Measurements from ENCODE around the gene ITGA6. TPM values are rescaled to one million over a fixed set of nuclear protein-coding genes. Genes with fewer than 3 reads are reported as not detected.

The ITGA6 gene
- total and polyA plus RNA-seq, 2 experiments from 2014 or later, result 32.9 to 124 TPM

DNA sequence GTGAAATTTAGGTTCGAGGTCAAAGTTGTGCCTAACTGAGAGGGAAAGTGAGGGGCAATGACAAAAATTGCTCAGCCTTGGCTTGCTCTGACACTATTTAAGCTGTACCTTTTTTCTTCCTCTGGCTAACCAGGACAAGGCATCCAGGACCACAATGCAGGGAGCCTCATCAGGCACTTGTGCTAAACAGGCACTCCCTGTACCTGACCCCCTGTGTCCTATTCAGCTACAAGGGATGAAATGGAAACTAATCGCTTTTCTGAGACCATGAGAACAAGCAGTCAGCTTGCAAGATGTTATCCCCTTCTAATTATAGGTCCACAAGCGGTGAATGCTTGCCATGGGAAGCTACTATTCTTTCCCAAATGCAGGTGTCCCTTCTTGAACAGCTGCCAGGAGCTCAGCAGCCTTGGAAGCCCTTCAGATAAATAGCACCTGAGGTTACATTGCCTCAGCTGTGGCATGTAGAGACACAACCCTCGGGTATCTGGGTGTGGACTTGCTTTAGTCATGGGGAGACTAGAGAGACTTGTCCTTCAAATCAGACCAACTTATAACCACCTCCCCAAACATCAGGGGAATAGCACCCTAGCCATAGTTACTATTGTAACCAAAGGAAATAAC is 19.1 kb upstream of the ITGA6 start (continued):
- TF ChIP-seq EZH2phosphoT487 (IDR thresholded peaks at IDR 0.05; ENCODE audit: unreplicated experiment) (no peak), NANOG (IDR thresholded peaks at IDR 0.05; ENCODE audit: borderline replicate concordance) (no peak)
- TF ChIP-seq, protein P1, sequence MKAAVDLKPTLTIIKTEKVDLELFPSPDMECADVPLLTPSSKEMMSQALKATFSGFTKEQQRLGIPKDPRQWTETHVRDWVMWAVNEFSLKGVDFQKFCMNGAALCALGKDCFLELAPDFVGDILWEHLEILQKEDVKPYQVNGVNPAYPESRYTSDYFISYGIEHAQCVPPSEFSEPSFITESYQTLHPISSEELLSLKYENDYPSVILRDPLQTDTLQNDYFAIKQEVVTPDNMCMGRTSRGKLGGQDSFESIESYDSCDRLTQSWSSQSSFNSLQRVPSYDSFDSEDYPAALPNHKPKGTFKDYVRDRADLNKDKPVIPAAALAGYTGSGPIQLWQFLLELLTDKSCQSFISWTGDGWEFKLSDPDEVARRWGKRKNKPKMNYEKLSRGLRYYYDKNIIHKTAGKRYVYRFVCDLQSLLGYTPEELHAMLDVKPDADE (IDR thresholded peaks at IDR 0.05), result no peak

DNA sequence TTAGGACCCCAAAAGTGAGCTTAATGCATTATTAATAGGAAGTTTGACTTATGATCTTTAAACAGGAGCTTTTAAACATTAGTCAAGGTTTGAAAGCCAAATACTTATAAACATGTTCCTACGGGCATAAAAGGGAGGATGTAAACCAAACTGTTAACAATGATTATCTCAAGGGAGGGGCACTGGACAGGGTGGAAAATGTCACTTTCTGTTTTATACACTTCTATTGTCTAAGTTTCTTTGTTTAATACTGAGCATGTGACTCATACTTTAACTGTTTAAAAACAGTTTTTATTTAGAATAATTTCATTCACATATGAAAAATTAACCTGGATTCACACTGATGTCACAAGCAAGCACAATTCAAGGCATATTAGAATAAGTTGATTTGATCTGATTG is 18.3 kb upstream of the ITGA6 start:
- Mint-ChIP-seq H3K27ac (no peak overlapping the region), H3K36me3 (ENCODE audit: low read depth) (no peaks in the 10 kb centered on the region), H3K9me3 (no peaks in the 10 kb centered on the region), H3K4me3 (no peak overlapping the region), H3K27me3 (ENCODE audit: insufficient read depth, low read depth, poor library complexity) (no peaks in the 10 kb centered on the region), H3K4me1 (0 out of 3 replicates have a peak, but pooled peaks cover 4% of the 10 kb centered on the region)
- Histone ChIP-seq H3F3A (replicated peaks; ENCODE audit: low read depth) (no peaks in the 10 kb centered on the region; the same call in 1 of the 2 replicates), H3K4me3 (no peak overlapping the region), H3K9me2 (ENCODE audit: insufficient read depth) (0 out of 2 replicates have a peak, but pooled peaks cover 9% of the 10 kb centered on the region), H3K79me2 (replicated peaks; ENCODE audit: insufficient read depth) (no peaks in the 10 kb centered on the region), H3K27ac (ENCODE audit: low read depth) (no peak overlapping the region), H2AFZ (no peak overlapping the region; the same call in 1 of the 2 replicates), H3K27me3 (ENCODE audit: insufficient read depth) (no peaks in the 10 kb centered on the region), H3K36me3 (ENCODE audit: insufficient read depth) (no peaks in the 10 kb centered on the region), H3K4me1 (ENCODE audit: insufficient read depth) (no peaks in the 10 kb centered on the region), H4K20me1 (replicated peaks; ENCODE audit: insufficient read depth) (no peaks in the 10 kb centered on the region), H3K4me2 (no peak overlapping the region)
- no peak for ATAC-seq
- DNase-seq (ENCODE audit: low spot score), result no peak
- TF ChIP-seq, protein P2, sequence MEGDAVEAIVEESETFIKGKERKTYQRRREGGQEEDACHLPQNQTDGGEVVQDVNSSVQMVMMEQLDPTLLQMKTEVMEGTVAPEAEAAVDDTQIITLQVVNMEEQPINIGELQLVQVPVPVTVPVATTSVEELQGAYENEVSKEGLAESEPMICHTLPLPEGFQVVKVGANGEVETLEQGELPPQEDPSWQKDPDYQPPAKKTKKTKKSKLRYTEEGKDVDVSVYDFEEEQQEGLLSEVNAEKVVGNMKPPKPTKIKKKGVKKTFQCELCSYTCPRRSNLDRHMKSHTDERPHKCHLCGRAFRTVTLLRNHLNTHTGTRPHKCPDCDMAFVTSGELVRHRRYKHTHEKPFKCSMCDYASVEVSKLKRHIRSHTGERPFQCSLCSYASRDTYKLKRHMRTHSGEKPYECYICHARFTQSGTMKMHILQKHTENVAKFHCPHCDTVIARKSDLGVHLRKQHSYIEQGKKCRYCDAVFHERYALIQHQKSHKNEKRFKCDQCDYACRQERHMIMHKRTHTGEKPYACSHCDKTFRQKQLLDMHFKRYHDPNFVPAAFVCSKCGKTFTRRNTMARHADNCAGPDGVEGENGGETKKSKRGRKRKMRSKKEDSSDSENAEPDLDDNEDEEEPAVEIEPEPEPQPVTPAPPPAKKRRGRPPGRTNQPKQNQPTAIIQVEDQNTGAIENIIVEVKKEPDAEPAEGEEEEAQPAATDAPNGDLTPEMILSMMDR (conservative IDR thresholded peaks at IDR 0.05; ENCODE audit: low read depth in 2 of 2), result no peak
- no peak for TF ChIP-seq STAT1 (IDR thresholded peaks at IDR 0.05; ENCODE audit: unreplicated experiment)
- TF ChIP-seq, protein P3, sequence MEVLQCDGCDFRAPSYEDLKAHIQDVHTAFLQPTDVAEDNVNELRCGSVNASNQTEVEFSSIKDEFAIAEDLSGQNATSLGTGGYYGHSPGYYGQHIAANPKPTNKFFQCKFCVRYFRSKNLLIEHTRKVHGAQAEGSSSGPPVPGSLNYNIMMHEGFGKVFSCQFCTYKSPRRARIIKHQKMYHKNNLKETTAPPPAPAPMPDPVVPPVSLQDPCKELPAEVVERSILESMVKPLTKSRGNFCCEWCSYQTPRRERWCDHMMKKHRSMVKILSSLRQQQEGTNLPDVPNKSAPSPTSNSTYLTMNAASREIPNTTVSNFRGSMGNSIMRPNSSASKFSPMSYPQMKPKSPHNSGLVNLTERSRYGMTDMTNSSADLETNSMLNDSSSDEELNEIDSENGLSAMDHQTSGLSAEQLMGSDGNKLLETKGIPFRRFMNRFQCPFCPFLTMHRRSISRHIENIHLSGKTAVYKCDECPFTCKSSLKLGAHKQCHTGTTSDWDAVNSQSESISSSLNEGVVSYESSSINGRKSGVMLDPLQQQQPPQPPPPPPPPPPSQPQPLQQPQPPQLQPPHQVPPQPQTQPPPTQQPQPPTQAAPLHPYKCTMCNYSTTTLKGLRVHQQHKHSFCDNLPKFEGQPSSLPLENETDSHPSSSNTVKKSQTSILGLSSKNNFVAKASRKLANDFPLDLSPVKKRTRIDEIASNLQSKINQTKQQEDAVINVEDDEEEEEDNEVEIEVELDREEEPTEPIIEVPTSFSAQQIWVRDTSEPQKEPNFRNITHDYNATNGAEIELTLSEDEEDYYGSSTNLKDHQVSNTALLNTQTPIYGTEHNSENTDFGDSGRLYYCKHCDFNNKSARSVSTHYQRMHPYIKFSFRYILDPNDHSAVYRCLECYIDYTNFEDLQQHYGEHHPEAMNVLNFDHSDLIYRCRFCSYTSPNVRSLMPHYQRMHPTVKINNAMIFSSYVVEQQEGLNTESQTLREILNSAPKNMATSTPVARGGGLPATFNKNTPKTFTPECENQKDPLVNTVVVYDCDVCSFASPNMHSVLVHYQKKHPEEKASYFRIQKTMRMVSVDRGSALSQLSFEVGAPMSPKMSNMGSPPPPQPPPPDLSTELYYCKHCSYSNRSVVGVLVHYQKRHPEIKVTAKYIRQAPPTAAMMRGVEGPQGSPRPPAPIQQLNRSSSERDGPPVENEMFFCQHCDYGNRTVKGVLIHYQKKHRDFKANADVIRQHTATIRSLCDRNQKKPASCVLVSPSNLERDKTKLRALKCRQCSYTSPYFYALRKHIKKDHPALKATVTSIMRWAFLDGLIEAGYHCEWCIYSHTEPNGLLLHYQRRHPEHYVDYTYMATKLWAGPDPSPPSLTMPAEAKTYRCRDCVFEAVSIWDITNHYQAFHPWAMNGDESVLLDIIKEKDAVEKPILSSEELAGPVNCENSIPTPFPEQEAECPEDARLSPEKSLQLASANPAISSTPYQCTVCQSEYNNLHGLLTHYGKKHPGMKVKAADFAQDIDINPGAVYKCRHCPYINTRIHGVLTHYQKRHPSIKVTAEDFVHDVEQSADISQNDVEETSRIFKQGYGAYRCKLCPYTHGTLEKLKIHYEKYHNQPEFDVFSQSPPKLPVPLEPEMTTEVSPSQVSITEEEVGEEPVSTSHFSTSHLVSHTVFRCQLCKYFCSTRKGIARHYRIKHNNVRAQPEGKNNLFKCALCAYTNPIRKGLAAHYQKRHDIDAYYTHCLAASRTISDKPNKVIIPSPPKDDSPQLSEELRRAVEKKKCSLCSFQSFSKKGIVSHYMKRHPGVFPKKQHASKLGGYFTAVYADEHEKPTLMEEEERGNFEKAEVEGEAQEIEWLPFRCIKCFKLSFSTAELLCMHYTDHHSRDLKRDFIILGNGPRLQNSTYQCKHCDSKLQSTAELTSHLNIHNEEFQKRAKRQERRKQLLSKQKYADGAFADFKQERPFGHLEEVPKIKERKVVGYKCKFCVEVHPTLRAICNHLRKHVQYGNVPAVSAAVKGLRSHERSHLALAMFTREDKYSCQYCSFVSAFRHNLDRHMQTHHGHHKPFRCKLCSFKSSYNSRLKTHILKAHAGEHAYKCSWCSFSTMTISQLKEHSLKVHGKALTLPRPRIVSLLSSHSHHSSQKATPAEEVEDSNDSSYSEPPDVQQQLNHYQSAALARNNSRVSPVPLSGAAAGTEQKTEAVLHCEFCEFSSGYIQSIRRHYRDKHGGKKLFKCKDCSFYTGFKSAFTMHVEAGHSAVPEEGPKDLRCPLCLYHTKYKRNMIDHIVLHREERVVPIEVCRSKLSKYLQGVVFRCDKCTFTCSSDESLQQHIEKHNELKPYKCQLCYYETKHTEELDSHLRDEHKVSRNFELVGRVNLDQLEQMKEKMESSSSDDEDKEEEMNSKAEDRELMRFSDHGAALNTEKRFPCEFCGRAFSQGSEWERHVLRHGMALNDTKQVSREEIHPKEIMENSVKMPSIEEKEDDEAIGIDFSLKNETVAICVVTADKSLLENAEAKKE (CRISPR knock-in tag; IDR thresholded peaks at IDR 0.05), result no peak
- TF ChIP-seq JUNB (IDR thresholded peaks at IDR 0.05; ENCODE audit: unreplicated experiment), result no peak
- TF ChIP-seq EZH2phosphoT487 (IDR thresholded peaks at IDR 0.05; ENCODE audit: unreplicated experiment), result no peak
- no peak for TF ChIP-seq CREB1 (CRISPR knock-in tag; IDR thresholded peaks at IDR 0.05; ENCODE audit: low read depth)
- TF ChIP-seq, protein P4, sequence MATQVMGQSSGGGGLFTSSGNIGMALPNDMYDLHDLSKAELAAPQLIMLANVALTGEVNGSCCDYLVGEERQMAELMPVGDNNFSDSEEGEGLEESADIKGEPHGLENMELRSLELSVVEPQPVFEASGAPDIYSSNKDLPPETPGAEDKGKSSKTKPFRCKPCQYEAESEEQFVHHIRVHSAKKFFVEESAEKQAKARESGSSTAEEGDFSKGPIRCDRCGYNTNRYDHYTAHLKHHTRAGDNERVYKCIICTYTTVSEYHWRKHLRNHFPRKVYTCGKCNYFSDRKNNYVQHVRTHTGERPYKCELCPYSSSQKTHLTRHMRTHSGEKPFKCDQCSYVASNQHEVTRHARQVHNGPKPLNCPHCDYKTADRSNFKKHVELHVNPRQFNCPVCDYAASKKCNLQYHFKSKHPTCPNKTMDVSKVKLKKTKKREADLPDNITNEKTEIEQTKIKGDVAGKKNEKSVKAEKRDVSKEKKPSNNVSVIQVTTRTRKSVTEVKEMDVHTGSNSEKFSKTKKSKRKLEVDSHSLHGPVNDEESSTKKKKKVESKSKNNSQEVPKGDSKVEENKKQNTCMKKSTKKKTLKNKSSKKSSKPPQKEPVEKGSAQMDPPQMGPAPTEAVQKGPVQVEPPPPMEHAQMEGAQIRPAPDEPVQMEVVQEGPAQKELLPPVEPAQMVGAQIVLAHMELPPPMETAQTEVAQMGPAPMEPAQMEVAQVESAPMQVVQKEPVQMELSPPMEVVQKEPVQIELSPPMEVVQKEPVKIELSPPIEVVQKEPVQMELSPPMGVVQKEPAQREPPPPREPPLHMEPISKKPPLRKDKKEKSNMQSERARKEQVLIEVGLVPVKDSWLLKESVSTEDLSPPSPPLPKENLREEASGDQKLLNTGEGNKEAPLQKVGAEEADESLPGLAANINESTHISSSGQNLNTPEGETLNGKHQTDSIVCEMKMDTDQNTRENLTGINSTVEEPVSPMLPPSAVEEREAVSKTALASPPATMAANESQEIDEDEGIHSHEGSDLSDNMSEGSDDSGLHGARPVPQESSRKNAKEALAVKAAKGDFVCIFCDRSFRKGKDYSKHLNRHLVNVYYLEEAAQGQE (IDR thresholded peaks at IDR 0.05; ENCODE audit: unreplicated experiment), result no peak
- no peak for TF ChIP-seq POLR2AphosphoS5 (IDR thresholded peaks at IDR 0.05; ENCODE audit: low read depth)
- TF ChIP-seq EZH2 (IDR thresholded peaks at IDR 0.05; ENCODE audit: low read depth, unreplicated experiment), result no peak
- TF ChIP-seq NANOG (IDR thresholded peaks at IDR 0.05; ENCODE audit: borderline replicate concordance), result no peak
- TF ChIP-seq ZNF331 (CRISPR knock-in tag; IDR thresholded peaks at IDR 0.05; ENCODE audit: low read depth), result no peak

Measured in GM23338 (cell line).